HG03280 (cell line): Measurements from ENCODE around the gene OSBPL7.

ENCODE experiments used
- ATAC-seq: cut with Tn5 transposase; IDR thresholded peaks from one replicate; pipeline ENCODE4 v1.9.1; 2021; ENCODE audit warnings: mild to moderate bottlenecking, moderate library complexity; ENCODE audit not compliant: unreplicated experiment

OSBPL7 gene, protein sequence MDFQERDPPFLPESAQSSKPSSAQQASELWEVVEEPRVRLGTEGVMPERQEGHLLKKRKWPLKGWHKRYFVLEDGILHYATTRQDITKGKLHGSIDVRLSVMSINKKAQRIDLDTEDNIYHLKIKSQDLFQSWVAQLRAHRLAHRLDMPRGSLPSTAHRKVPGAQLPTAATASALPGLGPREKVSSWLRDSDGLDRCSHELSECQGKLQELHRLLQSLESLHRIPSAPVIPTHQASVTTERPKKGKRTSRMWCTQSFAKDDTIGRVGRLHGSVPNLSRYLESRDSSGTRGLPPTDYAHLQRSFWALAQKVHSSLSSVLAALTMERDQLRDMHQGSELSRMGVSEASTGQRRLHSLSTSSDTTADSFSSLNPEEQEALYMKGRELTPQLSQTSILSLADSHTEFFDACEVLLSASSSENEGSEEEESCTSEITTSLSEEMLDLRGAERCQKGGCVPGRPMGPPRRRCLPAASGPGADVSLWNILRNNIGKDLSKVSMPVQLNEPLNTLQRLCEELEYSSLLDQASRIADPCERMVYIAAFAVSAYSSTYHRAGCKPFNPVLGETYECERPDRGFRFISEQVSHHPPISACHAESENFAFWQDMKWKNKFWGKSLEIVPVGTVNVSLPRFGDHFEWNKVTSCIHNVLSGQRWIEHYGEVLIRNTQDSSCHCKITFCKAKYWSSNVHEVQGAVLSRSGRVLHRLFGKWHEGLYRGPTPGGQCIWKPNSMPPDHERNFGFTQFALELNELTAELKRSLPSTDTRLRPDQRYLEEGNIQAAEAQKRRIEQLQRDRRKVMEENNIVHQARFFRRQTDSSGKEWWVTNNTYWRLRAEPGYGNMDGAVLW

GRCh38 chr17:47821424-47822391 lies at the start of gene OSBPL7:
OSBPL7 (minus strand) TSS chr17:47821794; CDS start chr17:47820278, 1,516 bp downstream.
- peak; percentile 77 for ATAC-seq

- ATAC-seq, result no peak
These were observed 49.5 kb upstream of the OSBPL7 start for GRCh38 chr17:47871048-47871447.

- ATAC-seq, result no peak
These were observed 48.5 kb upstream of the OSBPL7 start for GRCh38 chr17:47870056-47870455.

GRCh38 chr17:47869114-47869513 lies 47.5 kb upstream of the OSBPL7 start:
- no peak for ATAC-seq

GRCh38 chr17:47867813-47868533 lies 46.4 kb upstream of the OSBPL7 start:
- ATAC-seq, result no peak

DNA sequence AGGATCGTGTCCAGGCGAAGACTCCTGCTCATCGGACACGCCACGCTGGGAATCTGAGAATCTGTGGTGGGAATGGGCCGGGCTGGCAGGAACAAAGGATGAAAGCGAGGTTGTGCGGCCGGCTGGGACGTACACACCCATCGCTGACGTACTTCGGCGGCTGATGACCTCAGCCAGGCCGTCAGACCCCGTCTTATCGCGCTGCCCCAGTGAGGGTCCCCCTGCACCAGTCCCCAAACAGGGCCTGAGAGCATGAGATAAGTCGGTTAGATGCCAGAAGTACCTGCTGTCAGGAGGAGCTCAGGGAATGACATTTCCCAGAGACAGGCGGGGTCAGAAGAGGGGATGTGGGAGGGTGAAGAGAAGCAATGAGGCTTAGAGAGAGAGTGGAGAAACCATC lies 45.3 kb upstream of the OSBPL7 start:
- ATAC-seq, result no peak

- no peak for ATAC-seq
These were observed 43.2 kb upstream of the OSBPL7 start for GRCh38 chr17:47864791-47865216.

DNA sequence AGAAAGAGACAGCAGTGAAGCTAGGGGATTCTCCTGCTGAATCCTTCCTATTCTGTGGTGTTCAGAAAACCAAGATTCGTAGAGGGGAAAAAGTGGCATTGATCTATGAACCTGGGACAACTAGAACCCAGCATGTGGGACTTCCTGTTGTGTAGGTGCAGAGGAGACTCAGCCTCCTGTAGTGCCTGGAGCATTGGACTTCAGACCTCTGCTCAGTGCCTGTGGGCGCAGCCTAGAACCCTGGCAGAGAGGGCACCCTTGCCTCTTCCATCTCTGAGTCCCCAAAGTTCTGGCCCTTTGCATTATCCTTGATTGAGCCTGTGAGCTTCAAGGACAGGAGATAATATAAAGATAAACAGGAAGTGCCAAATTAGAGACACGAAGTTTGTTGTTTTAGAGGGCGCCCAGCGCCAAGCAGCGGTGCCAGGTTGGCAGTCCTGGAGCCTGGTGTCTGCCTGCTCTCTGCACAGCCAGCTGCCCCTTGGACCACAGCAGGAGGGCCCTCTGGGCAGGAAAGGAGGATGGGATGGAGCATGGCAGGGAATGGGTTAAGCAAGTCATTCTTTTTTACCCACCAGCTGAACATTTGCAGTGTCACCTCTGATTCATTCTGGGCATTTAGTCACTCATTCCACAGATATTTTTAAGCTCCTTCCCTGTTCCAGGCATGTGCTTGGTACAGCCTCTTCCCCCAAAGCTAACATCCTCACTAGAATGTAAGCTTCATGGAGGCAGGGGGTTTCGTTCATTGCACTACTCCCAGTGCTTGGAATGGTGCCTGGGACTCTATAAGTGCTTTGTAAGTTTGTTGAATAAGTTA lies 41.2 kb upstream of the OSBPL7 start:
- no peak for ATAC-seq

- ATAC-seq, result no peak
These were observed 38.8 kb upstream of the OSBPL7 start for GRCh38 chr17:47860386-47860785.

DNA sequence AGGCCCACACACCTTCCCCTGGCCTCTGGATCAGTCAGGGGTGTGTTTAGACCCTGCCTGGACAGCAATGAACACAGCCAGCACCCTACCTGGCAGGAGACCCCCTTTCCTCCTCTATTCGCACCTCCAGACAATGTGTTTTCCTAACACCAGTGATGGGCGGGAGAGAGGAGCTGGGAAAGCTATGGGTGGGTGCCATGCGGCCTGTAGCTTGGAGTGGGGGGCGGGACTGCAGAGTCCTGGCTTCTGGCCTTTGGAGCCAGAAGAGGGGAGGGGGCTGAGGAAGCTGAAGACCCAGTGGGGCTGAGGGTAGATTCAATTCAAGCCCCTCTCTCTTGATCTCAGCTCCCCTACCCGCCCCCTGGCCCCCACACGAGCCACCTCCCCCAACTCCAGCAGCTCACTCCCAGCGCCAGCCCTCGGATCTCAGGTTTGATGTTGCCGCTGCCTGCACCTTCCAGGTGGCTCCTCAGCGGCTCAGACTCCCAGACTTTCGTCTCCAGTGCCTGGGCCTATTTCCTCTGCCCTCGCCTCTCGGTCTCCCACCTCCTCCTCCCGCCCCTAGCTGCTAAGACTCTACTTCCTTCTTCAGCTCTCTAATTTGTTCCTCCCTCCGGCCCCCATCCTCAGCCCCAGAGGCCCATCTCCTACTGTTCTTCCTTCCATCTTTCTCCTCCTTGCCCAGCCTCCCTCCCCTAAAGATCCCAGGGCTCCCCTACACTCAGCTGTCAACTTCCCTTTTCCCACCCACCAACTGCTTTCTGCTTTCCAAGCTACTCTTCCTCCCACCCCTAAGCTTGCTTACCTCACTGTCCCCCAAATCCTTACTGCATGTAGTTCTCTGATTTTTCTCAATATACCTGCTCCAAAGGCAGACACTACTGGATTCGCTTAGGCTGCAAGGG lies 36.2 kb upstream of the OSBPL7 start:
- no peak for ATAC-seq

DNA sequence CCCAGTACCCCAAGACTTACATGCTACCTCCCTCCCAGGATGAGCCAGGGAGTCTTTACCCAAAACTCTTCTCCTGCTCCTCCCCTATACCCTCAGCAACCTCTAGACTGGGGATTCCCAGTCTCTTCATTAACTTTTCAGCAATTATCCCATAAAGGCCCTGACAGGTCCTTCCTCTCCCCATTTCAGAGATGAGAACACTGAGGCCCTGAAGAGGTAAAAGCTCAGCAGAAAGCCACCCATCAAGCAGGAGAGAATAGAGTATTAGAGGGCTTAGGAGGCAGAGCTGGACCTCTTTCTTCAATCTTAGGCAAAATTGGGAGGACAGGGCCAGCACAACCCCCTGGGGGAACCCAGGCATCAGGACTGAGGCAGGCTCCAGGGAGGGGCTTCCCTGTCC lies 35.2 kb upstream of the OSBPL7 start:
- ATAC-seq, result no peak

GRCh38 chr17:47855737-47856136 lies 34.1 kb upstream of the OSBPL7 start:
- no peak for ATAC-seq

- no peak for ATAC-seq
These were observed 32.0 kb upstream of the OSBPL7 start for GRCh38 chr17:47853616-47854015.

GRCh38 chr17:47852113-47852949 lies 30.7 kb upstream of the OSBPL7 start:
- ATAC-seq, result no peak

DNA sequence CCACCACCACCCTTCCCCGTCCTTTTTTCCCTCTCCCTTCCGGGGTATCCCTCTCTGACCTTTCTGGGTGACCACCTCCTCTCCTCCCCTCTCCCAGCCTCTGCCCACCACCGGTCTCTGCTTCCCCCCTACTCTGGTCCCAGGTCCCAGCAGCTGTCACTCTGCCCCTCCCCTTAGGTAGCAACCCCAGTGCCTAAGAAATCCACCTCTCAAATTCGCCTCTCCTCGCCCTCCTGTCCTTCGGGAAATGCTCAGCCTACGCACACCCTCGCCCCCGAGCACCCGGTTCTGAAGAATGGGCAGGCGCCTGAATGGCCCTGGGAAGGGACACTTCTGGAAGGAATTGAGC lies 30.1 kb upstream of the OSBPL7 start:
- ATAC-seq, result no peak

GRCh38 chr17:47850692-47851573 lies 29.3 kb upstream of the OSBPL7 start, which contains the start of gene SP6:
SP6 (minus strand) TSS chr17:47851163; CDS start chr17:47848429, 2,734 bp downstream.
- no peak for ATAC-seq

DNA sequence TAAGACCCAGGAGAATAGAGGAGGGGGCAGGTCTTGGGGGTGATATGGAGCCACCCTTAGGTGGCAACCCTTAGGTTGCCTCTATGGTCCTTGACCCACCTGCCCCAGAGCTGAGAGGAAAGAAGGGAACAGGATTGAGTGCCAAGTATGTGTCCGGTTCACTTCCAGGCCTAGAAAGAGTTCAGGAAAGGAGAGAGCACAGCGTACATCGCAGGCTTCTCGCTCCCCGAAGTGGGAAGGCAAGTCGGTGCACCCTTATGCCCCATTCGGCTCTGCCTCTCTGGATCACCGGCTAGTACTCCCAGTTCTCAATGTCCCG lies 28.7 kb upstream of the OSBPL7 start:
- ATAC-seq, result no peak
